HL-60 (cell line): Measurements from ENCODE around the gene FOXO4.

Experiments
- GABPA ChIP-seq: IDR thresholded peaks from 2 replicates; pipeline ENCODE4 v1.6.1; 2012; ENCODE audit warnings: low read depth
- POLR2AphosphoS5 ChIP-seq: IDR thresholded peaks from 2 replicates; pipeline ENCODE4 v1.6.1; 2012; ENCODE audit warnings: low read depth
- SPI1 ChIP-seq: IDR thresholded peaks from 2 replicates; pipeline ENCODE4 v1.6.1; 2012; ENCODE audit warnings: low read depth, mild to moderate bottlenecking, borderline replicate concordance
- TF ChIP-seq, protein P1 (sequence below): IDR thresholded peaks from one replicate; pipeline ENCODE4 v1.5.1; 2011; ENCODE audit warnings: low read length, control low read depth, inconsistent platforms; ENCODE audit not compliant: insufficient read depth
- TF ChIP-seq, protein P2 (sequence below): IDR thresholded peaks from 2 replicates; pipeline ENCODE4 v1.6.1; 2012; ENCODE audit warnings: low read depth; ENCODE audit not compliant: insufficient replicate concordance

DNA sequence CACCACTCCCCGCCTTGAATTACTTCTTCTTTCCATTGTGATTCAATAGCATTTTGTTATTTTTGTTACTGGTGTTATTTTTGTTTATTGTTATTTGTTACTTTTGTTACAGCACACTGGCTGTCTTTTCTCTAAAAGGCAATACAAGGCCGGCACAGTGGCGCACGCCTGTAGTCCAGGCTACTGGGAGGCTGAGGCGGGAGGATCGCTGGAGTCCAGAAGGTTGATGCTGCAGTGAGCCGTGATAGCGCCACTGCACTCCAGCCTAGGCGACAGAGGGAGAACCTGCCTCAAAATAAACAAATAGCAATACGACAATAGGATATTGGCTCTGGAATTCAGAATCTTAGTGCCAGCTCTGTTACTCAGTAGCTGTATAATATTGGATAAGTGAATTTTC lies 21.7 kb downstream of the FOXO4 start:
- TF ChIP-seq, protein P1, sequence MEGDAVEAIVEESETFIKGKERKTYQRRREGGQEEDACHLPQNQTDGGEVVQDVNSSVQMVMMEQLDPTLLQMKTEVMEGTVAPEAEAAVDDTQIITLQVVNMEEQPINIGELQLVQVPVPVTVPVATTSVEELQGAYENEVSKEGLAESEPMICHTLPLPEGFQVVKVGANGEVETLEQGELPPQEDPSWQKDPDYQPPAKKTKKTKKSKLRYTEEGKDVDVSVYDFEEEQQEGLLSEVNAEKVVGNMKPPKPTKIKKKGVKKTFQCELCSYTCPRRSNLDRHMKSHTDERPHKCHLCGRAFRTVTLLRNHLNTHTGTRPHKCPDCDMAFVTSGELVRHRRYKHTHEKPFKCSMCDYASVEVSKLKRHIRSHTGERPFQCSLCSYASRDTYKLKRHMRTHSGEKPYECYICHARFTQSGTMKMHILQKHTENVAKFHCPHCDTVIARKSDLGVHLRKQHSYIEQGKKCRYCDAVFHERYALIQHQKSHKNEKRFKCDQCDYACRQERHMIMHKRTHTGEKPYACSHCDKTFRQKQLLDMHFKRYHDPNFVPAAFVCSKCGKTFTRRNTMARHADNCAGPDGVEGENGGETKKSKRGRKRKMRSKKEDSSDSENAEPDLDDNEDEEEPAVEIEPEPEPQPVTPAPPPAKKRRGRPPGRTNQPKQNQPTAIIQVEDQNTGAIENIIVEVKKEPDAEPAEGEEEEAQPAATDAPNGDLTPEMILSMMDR: no peak
- no peak for TF ChIP-seq POLR2AphosphoS5
- TF ChIP-seq, protein P2, sequence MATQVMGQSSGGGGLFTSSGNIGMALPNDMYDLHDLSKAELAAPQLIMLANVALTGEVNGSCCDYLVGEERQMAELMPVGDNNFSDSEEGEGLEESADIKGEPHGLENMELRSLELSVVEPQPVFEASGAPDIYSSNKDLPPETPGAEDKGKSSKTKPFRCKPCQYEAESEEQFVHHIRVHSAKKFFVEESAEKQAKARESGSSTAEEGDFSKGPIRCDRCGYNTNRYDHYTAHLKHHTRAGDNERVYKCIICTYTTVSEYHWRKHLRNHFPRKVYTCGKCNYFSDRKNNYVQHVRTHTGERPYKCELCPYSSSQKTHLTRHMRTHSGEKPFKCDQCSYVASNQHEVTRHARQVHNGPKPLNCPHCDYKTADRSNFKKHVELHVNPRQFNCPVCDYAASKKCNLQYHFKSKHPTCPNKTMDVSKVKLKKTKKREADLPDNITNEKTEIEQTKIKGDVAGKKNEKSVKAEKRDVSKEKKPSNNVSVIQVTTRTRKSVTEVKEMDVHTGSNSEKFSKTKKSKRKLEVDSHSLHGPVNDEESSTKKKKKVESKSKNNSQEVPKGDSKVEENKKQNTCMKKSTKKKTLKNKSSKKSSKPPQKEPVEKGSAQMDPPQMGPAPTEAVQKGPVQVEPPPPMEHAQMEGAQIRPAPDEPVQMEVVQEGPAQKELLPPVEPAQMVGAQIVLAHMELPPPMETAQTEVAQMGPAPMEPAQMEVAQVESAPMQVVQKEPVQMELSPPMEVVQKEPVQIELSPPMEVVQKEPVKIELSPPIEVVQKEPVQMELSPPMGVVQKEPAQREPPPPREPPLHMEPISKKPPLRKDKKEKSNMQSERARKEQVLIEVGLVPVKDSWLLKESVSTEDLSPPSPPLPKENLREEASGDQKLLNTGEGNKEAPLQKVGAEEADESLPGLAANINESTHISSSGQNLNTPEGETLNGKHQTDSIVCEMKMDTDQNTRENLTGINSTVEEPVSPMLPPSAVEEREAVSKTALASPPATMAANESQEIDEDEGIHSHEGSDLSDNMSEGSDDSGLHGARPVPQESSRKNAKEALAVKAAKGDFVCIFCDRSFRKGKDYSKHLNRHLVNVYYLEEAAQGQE: no peak
- no peak for TF ChIP-seq SPI1
- no peak for TF ChIP-seq GABPA
